Kidney tubule cell (primary cell): ENCODE results near the gene PEPD.

Source experiments
- DNase-seq: peaks from one replicate; pipeline ENCODE4 v3.0.0-alpha.2; 2018; ENCODE audit warnings: low spot score

PEPD gene

DNA sequence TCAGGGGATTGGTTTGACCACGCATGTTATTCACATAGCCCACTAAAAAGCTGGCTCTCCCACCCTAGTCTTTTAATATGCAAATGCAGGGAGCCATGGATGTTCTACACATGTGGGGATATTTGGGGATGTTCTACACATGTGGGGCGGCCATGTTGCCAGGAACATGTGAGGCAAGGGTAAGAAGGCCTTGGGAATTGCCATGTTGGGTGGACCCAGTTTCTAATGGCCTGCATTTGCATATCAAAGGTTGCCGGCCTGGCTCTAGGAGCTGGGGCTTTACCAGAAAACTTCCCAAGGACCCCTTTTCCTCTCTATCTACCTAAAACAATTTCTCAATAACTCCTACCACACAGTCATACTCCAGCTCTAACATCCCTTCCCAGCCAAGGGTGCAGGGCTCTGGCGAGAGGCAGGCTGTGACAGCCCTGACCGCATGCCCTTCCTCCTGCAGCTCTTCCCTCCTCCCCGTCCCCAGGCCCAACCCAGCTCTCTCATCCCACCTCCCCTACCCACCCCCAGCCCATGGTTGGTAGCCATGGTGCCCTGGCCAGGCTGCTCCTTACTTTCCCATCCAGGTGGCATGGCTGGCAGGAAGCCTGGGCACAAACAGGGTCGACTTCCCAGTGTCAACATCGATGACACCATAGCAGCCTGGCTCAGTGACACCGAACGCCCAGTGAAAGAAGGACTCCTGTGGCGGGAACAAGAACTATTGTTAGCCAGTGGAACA, 11.0 kb downstream of the PEPD start:
- no peak for DNase-seq

DNA sequence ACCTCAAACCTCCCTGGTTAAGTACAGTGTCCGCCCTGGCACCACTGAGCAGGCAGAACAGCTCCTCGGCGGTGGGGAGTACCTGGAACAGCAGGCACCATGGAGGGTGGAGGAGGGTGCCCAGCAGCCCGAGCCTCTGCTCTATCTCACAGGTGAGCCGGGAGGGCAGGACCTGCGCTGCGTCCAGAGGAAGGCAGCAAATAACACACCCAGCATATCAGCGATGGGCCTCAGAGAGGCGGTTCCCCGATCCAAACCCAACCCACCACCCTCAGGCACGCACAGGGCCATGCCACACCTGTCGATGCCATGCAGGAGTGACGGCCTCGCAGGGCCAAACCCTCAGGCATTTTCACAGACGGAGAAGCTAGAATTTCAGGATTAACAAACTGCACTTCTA, 11.8 kb downstream of the PEPD start:
- DNase-seq, result no peak

DNA sequence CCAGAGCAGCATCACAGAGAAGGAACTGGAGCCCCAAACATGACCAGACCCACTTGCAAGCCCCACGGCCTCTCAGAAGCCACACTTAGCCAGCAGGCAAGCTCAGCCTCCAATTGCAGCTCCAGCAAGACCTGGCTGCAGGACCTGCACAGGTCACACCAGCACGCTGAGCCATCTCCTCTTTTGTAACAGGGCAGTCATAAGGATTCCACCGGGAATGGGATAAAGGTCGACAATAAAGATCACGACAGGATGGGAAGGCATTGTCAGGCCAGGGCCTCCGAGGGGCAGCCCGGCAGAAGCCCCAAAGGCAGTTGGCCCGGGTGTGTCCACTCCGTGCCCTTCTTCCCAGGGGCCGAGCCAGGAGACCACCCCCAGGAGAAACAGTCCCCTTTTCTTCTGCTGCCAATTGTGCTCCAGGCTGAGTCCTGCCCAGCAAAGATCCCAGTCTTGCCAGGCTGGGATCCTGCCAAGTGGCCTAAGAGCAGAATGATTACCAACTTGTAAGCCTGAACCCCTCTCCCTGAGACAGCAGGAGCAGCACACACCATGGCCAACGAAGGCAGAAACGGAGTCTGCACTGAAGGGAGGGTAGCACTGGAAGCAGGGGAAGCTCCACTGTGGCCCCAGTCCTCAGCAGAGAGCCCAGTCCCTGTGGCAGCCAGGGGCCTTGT, 12.5 kb downstream of the PEPD start:
- DNase-seq, result no peak

DNA sequence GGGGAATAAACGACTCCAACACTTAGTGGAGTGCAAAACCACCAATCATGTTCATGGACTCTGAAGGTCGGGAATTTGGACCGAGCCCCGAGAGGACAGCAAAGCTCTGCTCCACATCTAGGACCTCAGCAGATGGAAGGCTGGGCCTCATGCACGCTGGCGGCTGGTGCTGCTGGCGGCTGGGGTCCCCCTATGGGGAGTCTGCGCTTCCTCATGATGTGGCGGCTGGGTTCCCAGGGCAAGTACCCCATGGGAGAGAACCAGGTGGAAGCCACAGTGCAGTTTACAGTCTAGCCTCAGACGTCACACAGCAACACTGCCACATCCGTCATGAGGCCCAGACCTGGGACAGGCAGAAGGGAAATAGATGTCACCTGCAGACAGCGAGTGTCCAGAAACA, 13.2 kb downstream of the PEPD start:
- DNase-seq, result no peak

DNA sequence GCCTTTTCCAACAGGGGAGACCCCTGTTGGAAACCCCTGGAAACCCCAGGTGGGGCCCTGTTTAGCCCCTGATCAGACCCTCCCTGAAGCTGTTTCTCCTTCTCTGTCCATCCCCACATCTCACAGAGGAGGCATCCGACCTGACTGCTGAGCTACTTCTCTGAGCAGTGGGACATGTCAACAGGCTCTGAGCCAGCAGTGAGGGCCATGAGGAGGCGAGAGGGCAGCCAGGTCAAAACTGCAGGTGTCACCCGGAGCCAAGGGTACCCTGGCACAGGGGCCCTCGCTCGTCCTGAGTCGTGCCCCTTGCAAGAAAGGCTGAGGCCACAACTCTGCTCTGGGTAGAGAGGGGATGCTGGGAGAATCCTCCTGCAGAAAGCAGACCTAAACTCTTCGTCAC, 13.6 kb downstream of the PEPD start:
- no peak for DNase-seq

DNA sequence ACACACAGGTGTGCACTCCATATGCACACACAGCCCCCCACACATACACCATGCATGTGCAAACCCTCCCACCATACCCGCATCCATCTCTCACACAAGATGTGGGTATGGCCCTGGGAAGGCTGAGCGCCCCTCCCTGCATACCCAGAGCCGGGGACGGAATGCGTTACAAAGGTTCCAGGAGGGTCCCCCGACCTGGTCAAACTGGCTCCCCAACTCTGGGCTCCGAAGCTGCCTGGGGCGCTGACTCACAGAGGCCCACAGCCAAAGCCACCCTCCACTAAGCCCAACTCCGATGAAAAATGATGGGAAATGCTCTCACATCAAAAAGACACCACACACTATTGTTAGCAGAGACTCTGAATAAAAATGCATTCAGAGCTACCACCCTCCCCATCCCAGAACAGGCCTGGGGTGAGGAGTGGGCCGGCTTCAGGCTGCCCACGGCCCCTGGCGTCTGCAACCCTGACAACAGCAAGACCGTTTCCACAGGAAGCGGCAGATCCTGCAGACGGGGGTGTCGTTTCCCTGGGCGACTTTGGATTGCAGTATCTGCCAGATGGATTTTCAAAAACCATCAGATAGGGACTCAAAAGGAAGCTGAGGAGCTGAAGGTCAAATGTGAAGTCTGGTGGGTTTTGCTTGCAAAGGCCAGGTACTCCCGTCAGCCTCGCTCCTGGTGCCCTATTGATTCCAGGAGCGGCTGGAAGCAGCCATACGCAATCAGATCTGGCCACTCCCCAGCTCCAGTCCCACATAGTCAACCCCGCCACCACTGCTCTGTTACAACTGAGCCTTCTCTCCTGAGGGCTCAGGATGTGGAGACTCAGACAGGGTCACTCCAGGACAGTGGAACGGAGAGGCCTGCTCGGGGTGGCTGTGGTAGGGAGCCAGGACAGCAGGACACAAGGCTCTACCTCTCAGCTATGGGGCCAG, 14.3 kb downstream of the PEPD start:
- no peak for DNase-seq

- DNase-seq, result no peak
Measured at GRCh38 chr19:33506498-33506897, 15.1 kb downstream of the PEPD start.

GRCh38 chr19:33505823-33506222, 15.8 kb downstream of the PEPD start:
- DNase-seq, result no peak

DNA sequence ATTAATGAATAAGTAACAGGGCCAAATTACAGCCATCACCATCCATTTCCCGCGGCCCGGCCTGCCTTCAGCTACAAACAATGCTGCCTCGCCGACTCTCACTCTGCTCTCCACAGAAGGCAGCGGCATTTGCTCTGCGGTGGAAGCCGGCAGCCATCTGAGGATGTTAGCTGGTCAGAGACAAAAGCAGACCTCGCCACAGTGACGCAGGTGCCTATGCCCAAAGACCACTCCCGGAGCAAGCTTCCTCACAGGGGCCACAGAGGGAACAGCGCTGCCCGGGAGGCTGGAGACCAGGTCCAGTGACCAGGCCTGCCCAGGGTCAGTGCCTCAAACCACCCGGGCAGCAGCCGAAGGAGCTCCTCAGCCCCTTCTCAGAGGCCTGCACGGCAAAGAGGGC, 16.4 kb downstream of the PEPD start:
- no peak for DNase-seq

GRCh38 chr19:33504058-33504444, 17.5 kb downstream of the PEPD start:
- DNase-seq, result no peak

- no peak for DNase-seq
Measured at GRCh38 chr19:33503433-33504057, 18.0 kb downstream of the PEPD start.

GRCh38 chr19:33503030-33503429, 18.6 kb downstream of the PEPD start:
- DNase-seq, result no peak

DNA sequence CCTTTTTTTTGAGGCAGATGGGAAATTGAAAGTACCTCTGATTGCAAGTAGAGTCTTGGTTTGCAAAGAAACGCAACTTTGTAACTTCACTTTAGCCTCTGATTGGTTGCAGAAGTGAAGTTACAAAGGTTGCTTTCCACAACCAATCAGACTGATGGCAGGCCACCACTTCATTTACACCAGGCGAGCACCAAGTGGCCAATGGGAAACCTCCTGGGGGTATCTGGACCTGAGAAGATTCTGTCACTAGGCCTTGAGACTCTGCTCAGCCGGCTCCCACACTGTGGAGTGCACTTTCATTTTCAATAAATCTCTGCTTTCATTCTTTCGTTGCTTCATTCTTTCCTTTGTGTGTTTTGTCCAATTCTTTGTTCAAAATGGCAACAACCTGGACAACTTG, 19.1 kb downstream of the PEPD start:
- DNase-seq, result no peak

- DNase-seq, result no peak
Measured at GRCh38 chr19:33501693-33502356, 19.8 kb downstream of the PEPD start.

- DNase-seq, result no peak
Measured at GRCh38 chr19:33500991-33501390, 20.6 kb downstream of the PEPD start.

- DNase-seq, result no peak
Measured at GRCh38 chr19:33500586-33500985, 21.0 kb downstream of the PEPD start.

DNA sequence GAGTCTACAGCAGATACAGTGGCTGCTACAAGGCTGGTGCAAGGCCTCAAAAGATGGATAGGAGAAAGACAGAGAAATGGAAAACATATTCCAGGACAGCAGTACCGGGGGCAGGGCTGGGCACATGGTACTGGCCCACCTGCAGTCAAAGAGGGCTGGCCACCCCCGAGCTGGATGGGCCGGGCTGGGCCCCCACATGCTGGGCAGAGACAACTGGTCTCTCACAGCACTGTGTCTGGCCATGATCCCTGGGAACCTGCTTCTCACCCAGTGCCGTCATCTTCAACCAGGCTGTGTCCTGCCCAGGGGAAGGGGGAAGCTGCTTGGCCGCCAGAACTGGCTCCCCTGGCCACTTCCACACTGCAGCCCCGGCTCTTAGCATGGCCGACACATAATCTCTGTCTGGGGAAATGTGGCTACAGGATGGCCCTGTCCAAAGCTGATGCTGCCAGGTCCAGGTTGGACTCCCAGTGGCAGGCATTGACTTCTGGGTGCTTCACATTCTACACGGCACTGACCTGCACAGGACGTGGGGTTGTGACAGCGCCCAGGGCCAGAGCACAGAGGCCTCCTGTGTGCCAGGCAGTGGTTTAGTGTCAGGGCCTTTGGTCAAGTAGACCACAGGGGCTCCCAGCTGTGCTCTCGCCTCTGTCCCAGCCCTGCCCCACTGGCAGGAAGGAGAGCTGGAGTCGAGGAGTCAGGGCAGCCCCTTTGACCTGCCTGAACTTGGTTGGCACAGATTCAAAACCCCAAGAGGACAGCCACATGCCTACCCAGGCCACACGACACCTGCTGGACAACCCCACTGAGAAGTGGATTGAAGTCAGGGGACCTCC, 21.7 kb downstream of the PEPD start:
- no peak for DNase-seq

GRCh38 chr19:33499248-33499647, 22.3 kb downstream of the PEPD start:
- DNase-seq, result no peak

- no peak for DNase-seq
Measured at GRCh38 chr19:33498391-33499000, 23.1 kb downstream of the PEPD start.

DNA sequence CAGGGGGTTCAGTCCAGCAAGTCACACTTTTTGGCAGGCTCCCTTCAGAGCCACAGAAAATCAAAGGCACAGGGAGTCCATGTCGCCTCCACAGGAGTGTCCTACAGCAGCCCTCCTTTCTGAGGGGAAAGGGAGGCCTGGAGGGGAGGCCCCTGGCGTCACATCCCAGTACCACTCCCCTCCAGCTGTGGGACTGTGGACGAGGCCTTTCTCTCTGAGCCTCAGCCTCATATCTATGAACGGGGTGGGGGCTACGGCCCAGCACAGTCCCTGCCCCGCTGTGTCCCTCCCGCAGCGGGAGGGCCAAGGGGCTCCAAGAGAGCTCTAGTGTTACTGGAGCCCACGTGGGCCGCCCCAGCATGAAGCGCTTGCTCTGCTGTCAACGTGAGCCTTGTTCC, 23.8 kb downstream of the PEPD start:
- no peak for DNase-seq
